GM18870 (cell line): Measurements from ENCODE around the gene PLCD4.
A peak's percentile ranks its signal among the peaks of the same experiment; 100 is the strongest.

Experiments
- ATAC-seq: cut with Tn5 transposase; IDR thresholded peaks from one replicate; pipeline ENCODE4 v1.9.1; 2021; ENCODE audit warnings: moderate library complexity; ENCODE audit not compliant: unreplicated experiment

Gene PLCD4

GRCh38 chr2:218607436-218608115 is at the start of gene PLCD4:
PLCD4 (plus strand) TSS chr2:218607899; CDS start chr2:218615740, 7,841 bp downstream.
- no peak for ATAC-seq

- no peak for ATAC-seq
Observed at GRCh38 chr2:218557941-218558340, 49.8 kb upstream of the PLCD4 start.

- ATAC-seq, result no peak
Observed at GRCh38 chr2:218558986-218559385, 48.7 kb upstream of the PLCD4 start.

GRCh38 chr2:218564056-218564455 is 43.6 kb upstream of the PLCD4 start:
- ATAC-seq, result no peak

- no peak for ATAC-seq
Observed at GRCh38 chr2:218566296-218566695, 41.4 kb upstream of the PLCD4 start.

- peak; percentile 34 for ATAC-seq
Observed at GRCh38 chr2:218567797-218568189, 39.9 kb upstream of the PLCD4 start.

GRCh38 chr2:218568190-218569037 is 39.3 kb upstream of the PLCD4 start, which contains the start of the genes CNOT9 and USP37:
CNOT9 (plus strand) TSS chr2:218568839; CDS start chr2:218568955, 116 bp downstream.
USP37 (minus strand) TSS chr2:218568351; CDS start chr2:218558653, 9,698 bp downstream.
- peak; percentile 51 for ATAC-seq

GRCh38 chr2:218569038-218569431 is 38.7 kb upstream of the PLCD4 start:
- ATAC-seq, result peak; percentile 22

- ATAC-seq, result no peak
Observed at GRCh38 chr2:218569661-218570500, 37.8 kb upstream of the PLCD4 start.

- ATAC-seq, result no peak
Observed at GRCh38 chr2:218570850-218571249, 36.8 kb upstream of the PLCD4 start.

GRCh38 chr2:218576854-218577253 is 30.8 kb upstream of the PLCD4 start:
- no peak for ATAC-seq

- no peak for ATAC-seq
Observed at GRCh38 chr2:218577482-218578220, 30.0 kb upstream of the PLCD4 start.

GRCh38 chr2:218578272-218578877 is 29.3 kb upstream of the PLCD4 start:
- ATAC-seq, result no peak

- peak; percentile 86 for ATAC-seq
Observed at GRCh38 chr2:218582076-218582475, 25.6 kb upstream of the PLCD4 start.

GRCh38 chr2:218583983-218584850 is 23.5 kb upstream of the PLCD4 start:
- no peak for ATAC-seq

- no peak for ATAC-seq
Observed at GRCh38 chr2:218585541-218585940, 22.2 kb upstream of the PLCD4 start.

GRCh38 chr2:218605432-218605831 is 2.3 kb upstream of the PLCD4 start:
- ATAC-seq, result no peak

- ATAC-seq, result no peak
Observed at GRCh38 chr2:218615868-218616315, 8.2 kb downstream of the PLCD4 start.
